GM23338 (cell line): ENCODE data around the gene CCL15. TPM values are rescaled to one million over a fixed set of nuclear protein-coding genes. Genes with fewer than 3 reads are reported as not detected.

Experiments used
- ATAC-seq: fragments of 200-7000 bp; cut with Tn5 transposase; 3 replicates; pipeline ENCODE4 v1.9.1; 2020
- DNase-seq: peaks from one replicate; pipeline ENCODE4 v3.0.0-alpha.2; 2015; ENCODE audit warnings: low spot score
- H2AFZ ChIP-seq: fragments of 200-600 bp; sonication (generic); 2 replicates; pipeline ENCODE4 v1.8.0; 2016; ENCODE audit warnings: antibody characterized with exemption, mild to moderate bottlenecking, moderate library complexity
- H3F3A ChIP-seq: fragments of 200-600 bp; sonication (generic); replicated peaks from 2 replicates; pipeline ENCODE4 v1.8.0; 2017; ENCODE audit warnings: antibody characterized with exemption, mixed run types, low read depth
- H3K27ac ChIP-seq: fragments of 200-600 bp; sonication (generic); 2 replicates; pipeline ENCODE4 v1.6.1; 2016; ENCODE audit warnings: low read depth
- H3K27me3 ChIP-seq: fragments of 200-600 bp; sonication (generic); 2 replicates; pipeline ENCODE4 v1.8.0; 2016; ENCODE audit warnings: mild to moderate bottlenecking, mixed run types, moderate library complexity; ENCODE audit not compliant: insufficient read depth
- H3K36me3 ChIP-seq: fragments of 200-600 bp; sonication (generic); 2 replicates; pipeline ENCODE4 v1.8.0; 2016; ENCODE audit warnings: mild to moderate bottlenecking; ENCODE audit not compliant: insufficient read depth
- H3K4me1 ChIP-seq: fragments of 200-600 bp; sonication (generic); 2 replicates; pipeline ENCODE4 v1.8.0; 2016; ENCODE audit warnings: mild to moderate bottlenecking, moderate library complexity; ENCODE audit not compliant: insufficient read depth
- H3K4me2 ChIP-seq: fragments of 200-600 bp; sonication (generic); 2 replicates; pipeline ENCODE4 v1.7.1; 2017; ENCODE audit warnings: mixed run types
- H3K4me3 ChIP-seq: fragments of 200-600 bp; sonication (generic); 2 replicates; pipeline ENCODE4 v1.6.1; 2016; ENCODE audit warnings: mixed run types
- H3K79me2 ChIP-seq: fragments of 200-600 bp; sonication (generic); replicated peaks from 2 replicates; pipeline ENCODE4 v1.8.0; 2017; ENCODE audit warnings: mild to moderate bottlenecking; ENCODE audit not compliant: insufficient read depth
- H3K9me2 ChIP-seq: fragments of 200-600 bp; sonication (generic); 2 replicates; pipeline ENCODE4 v1.8.0; 2017; ENCODE audit not compliant: insufficient read depth
- H4K20me1 ChIP-seq: fragments of 200-600 bp; sonication (generic); replicated peaks from 2 replicates; pipeline ENCODE4 v1.8.0; 2017; ENCODE audit warnings: mild to moderate bottlenecking; ENCODE audit not compliant: insufficient read depth
- H3K27ac Mint-ChIP-seq: 2 replicates; pipeline ENCODE4 v1.8.0; 2020; ENCODE audit warnings: inconsistent platforms, mild to moderate bottlenecking, moderate library complexity, mixed read lengths
- H3K27me3 Mint-ChIP-seq: 3 replicates; pipeline ENCODE4 v1.8.0; 2022; ENCODE audit warnings: low read depth, mild to moderate bottlenecking, moderate library complexity, mixed read lengths, inconsistent platforms; ENCODE audit not compliant: insufficient read depth, poor library complexity
- H3K36me3 Mint-ChIP-seq: 3 replicates; pipeline ENCODE4 v1.8.0; 2021; ENCODE audit warnings: low read depth, mild to moderate bottlenecking, inconsistent platforms, moderate library complexity, mixed read lengths
- H3K4me1 Mint-ChIP-seq: 3 replicates; pipeline ENCODE4 v1.8.0; 2020; ENCODE audit warnings: mild to moderate bottlenecking, inconsistent platforms, mixed read lengths
- H3K4me3 Mint-ChIP-seq: 3 replicates; pipeline ENCODE4 v1.8.0; 2021; ENCODE audit warnings: moderate library complexity, mild to moderate bottlenecking, inconsistent platforms, mixed read lengths
- H3K9me3 Mint-ChIP-seq: 3 replicates; pipeline ENCODE4 v1.8.0; 2020; ENCODE audit warnings: moderate library complexity, mild to moderate bottlenecking, inconsistent platforms, mixed read lengths
- CREB1 ChIP-seq: fragments of 250-450 bp; sonication (Bioruptor Pico); IDR thresholded peaks from 2 replicates; pipeline ENCODE4 v1.5.0; 2020; ENCODE audit warnings: low read depth, mild to moderate bottlenecking, moderate library complexity
- CTCF ChIP-seq, 2 experiments: fragments of 200-600 bp in 1 of 2; sonication (generic) in 1 of 2; conservative IDR thresholded peaks; 2 replicates each; pipeline versions ENCODE4 v1.5.1 to v1.6.1; 2016 to 2017; ENCODE audit warnings: antibody characterized with exemption in 2 of 2, low read depth in 2 of 2, mild to moderate bottlenecking in 2 of 2, moderate library complexity in 1 of 2
- EZH2 ChIP-seq: fragments of 200-600 bp; sonication (generic); IDR thresholded peaks from one replicate; pipeline ENCODE4 v1.8.0; 2017; ENCODE audit warnings: antibody characterized with exemption, mild to moderate bottlenecking, low read depth; ENCODE audit not compliant: unreplicated experiment
- EZH2phosphoT487 ChIP-seq: fragments of 200-600 bp; sonication (generic); IDR thresholded peaks from one replicate; pipeline ENCODE4 v1.8.1; 2018; ENCODE audit warnings: antibody characterized with exemption; ENCODE audit not compliant: unreplicated experiment
- JUNB ChIP-seq: IDR thresholded peaks from one replicate; pipeline ENCODE4 v1.6.1; 2016; ENCODE audit warnings: antibody characterized with exemption; ENCODE audit not compliant: unreplicated experiment
- NANOG ChIP-seq: IDR thresholded peaks from 2 replicates; pipeline ENCODE4 v1.6.1; 2016; ENCODE audit warnings: antibody characterized with exemption, borderline replicate concordance
- POLR2AphosphoS5 ChIP-seq: IDR thresholded peaks from 2 replicates; pipeline ENCODE4 v1.6.1; 2016; ENCODE audit warnings: antibody characterized with exemption, low read depth
- REST ChIP-seq: IDR thresholded peaks from one replicate; pipeline ENCODE4 v1.6.1; 2018; ENCODE audit warnings: antibody characterized with exemption; ENCODE audit not compliant: unreplicated experiment
- STAT1 ChIP-seq: IDR thresholded peaks from one replicate; pipeline ENCODE4 v1.6.1; 2016; ENCODE audit warnings: antibody characterized with exemption; ENCODE audit not compliant: unreplicated experiment
- ZNF114 ChIP-seq: fragments of 250-450 bp; sonication (Bioruptor Pico); IDR thresholded peaks from 2 replicates; pipeline ENCODE4 v1.5.0; 2020; ENCODE audit warnings: mild to moderate bottlenecking, moderate library complexity
- ZNF331 ChIP-seq: fragments of 250-450 bp; sonication (Bioruptor Pico); IDR thresholded peaks from 2 replicates; pipeline ENCODE4 v1.5.0; 2020; ENCODE audit warnings: low read depth, mild to moderate bottlenecking, moderate library complexity
- ZNF462 ChIP-seq: fragments of 250-450 bp; sonication (Bioruptor Pico); IDR thresholded peaks from 2 replicates; pipeline ENCODE4 v1.5.0; 2020; ENCODE audit warnings: mild to moderate bottlenecking, moderate library complexity
- polyA plus RNA-seq: library from polyadenylated mRNA; unstranded; fragments of >200 nt; fragmentation: Nextera tagmentation; extraction: Ambion mirVana; gene quantifications from 2 replicates; pipeline ENCODE4 v1.2.1, GENCODE V29; 2016
- total RNA-seq: library from RNA; depleted of rRNA; stranded (reverse); fragments of >200 nt; shearing (Covaris generic); gene quantifications from 2 replicates; pipeline ENCODE4 v1.2.3, GENCODE V29; 2014
- TF ChIP-seq, protein P1 (sequence below): IDR thresholded peaks from 2 replicates; pipeline ENCODE4 v1.6.1; 2016; ENCODE audit warnings: antibody characterized with exemption

The CCL15 gene
- total and polyA plus RNA-seq, 2 experiments from 2014 or later: not detected

- no peaks in the 10 kb centered on the region for H3K79me2 ChIP-seq
- H3K4me3 ChIP-seq: no peak overlapping the region
- no peak overlapping the region for H3K27ac ChIP-seq
- no peaks in the 10 kb centered on the region for H4K20me1 ChIP-seq
- Mint-ChIP-seq H3K36me3 (no peaks in the 10 kb centered on the region), H3K27ac (no peak overlapping the region), H3K4me1 (peaks cover 7% of the 10 kb centered on the region), H3K27me3 (no peaks in the 10 kb centered on the region), H3K4me3 (no peak overlapping the region), H3K9me3 (peaks cover under 1% of the 10 kb centered on the region; the same call in 2 of the 3 replicates)
- TF ChIP-seq EZH2 (no peak), JUNB (no peak), STAT1 (no peak), ZNF462 (CRISPR knock-in tag) (no peak), ZNF331 (CRISPR knock-in tag) (no peak), EZH2phosphoT487 (no peak), ZNF114 (CRISPR knock-in tag) (no peak), CTCF (conservative IDR thresholded peaks at IDR 0.05; ENCODE audit: low read depth in 2 of 2) (no peak), CREB1 (CRISPR knock-in tag) (no peak), POLR2AphosphoS5 (no peak), REST (no peak), NANOG (no peak)
- TF ChIP-seq, protein P1, sequence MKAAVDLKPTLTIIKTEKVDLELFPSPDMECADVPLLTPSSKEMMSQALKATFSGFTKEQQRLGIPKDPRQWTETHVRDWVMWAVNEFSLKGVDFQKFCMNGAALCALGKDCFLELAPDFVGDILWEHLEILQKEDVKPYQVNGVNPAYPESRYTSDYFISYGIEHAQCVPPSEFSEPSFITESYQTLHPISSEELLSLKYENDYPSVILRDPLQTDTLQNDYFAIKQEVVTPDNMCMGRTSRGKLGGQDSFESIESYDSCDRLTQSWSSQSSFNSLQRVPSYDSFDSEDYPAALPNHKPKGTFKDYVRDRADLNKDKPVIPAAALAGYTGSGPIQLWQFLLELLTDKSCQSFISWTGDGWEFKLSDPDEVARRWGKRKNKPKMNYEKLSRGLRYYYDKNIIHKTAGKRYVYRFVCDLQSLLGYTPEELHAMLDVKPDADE: no peak
- H3K9me2 ChIP-seq: peaks cover 3% of the 10 kb centered on the region; the same call in 1 of the 2 replicates
- H3K36me3 ChIP-seq: no peaks in the 10 kb centered on the region
- no peaks in the 10 kb centered on the region for H3K4me1 ChIP-seq
- H3K27me3 ChIP-seq: no peaks in the 10 kb centered on the region
- no peak for ATAC-seq
- H2AFZ ChIP-seq: no peak overlapping the region
- H3F3A ChIP-seq: no peaks in the 10 kb centered on the region
- H3K4me2 ChIP-seq: no peak overlapping the region
- DNase-seq: no peak
Measured at GRCh38 chr17:36001862-36002603, 680 bp upstream of the CCL15 start.
